Panc1 (cell line): ENCODE results near the gene LAMC3. TPM values are rescaled to one million over a fixed set of nuclear protein-coding genes. Genes with fewer than 3 reads are reported as not detected.

Experiments
- ATAC-seq: fragments of 200-7000 bp; cut with Tn5 transposase; 2 replicates; pipeline ENCODE4 v1.9.1; 2020; ENCODE audit warnings: mild to moderate bottlenecking, moderate library complexity
- BruUV-seq: library from RNA; stranded (reverse); fragments of 400-500 nt; replicated peaks from 2 replicates; lab custom pipeline; 2021; lab: Mats Ljungman, UMichigan
- CTCF ChIA-PET: fragments of 300-600 bp; sonication (Branson Sonifier 250); formaldehyde crosslinking; loops from one replicate; lab custom pipeline; 2022; ENCODE audit warnings: antibody characterized with exemption; lab: Charles Lee
- POLR2A ChIA-PET: fragments of 300-600 bp; sonication (Branson Sonifier 250); formaldehyde crosslinking; loops from one replicate; lab custom pipeline; 2022; ENCODE audit warnings: antibody characterized with exemption; lab: Charles Lee
- DNase-seq: peaks from one replicate; pipeline ENCODE4 v3.0.0-alpha.2; 2010; ENCODE audit warnings: low read depth, low spot score
- H3K27ac ChIP-seq: 2 replicates; pipeline ENCODE4 v1.5.1; 2011; ENCODE audit warnings: mild to moderate bottlenecking, low read length, inconsistent platforms
- H3K27me3 ChIP-seq: fragments of 200-500 bp; sonication (Bioruptor generic); 2 replicates; pipeline ENCODE4 v1.6.0; 2014; ENCODE audit warnings: low read length, inconsistent platforms; ENCODE audit not compliant: control insufficient read depth, insufficient read depth
- H3K36me3 ChIP-seq: fragments of 200-500 bp; sonication (Bioruptor generic); 2 replicates; pipeline ENCODE4 v1.5.1; 2014; ENCODE audit warnings: inconsistent platforms, mild to moderate bottlenecking, low read length, moderate library complexity; ENCODE audit not compliant: control insufficient read depth, insufficient read depth
- H3K4me1 ChIP-seq: 2 replicates; pipeline ENCODE4 v1.5.1; 2011; ENCODE audit warnings: inconsistent platforms, mild to moderate bottlenecking, low read length, moderate library complexity; ENCODE audit not compliant: control insufficient read depth, insufficient read depth
- H3K4me3 ChIP-seq, 2 experiments: 2 replicates each; pipeline ENCODE4 v1.5.1; 2011 to 2012; ENCODE audit warnings: low read depth in 2 of 2, low read length in 2 of 2, mild to moderate bottlenecking in 2 of 2, inconsistent platforms in 1 of 2, moderate library complexity in 1 of 2
- H3K9me3 ChIP-seq: fragments of 200-500 bp; sonication (Bioruptor generic); 2 replicates; pipeline ENCODE4 v1.5.1; 2014; ENCODE audit warnings: low read depth, mild to moderate bottlenecking, inconsistent platforms, low read length, moderate library complexity; ENCODE audit not compliant: control insufficient read depth, insufficient read depth
- POLR2AphosphoS5 ChIP-seq: IDR thresholded peaks from 2 replicates; pipeline ENCODE4 v1.6.1; 2012; ENCODE audit warnings: mild to moderate bottlenecking, low read depth, low read length, moderate library complexity
- SIN3A ChIP-seq: IDR thresholded peaks from 2 replicates; pipeline ENCODE4 v1.6.1; 2012; ENCODE audit warnings: low read depth, mild to moderate bottlenecking, low read length, moderate library complexity, borderline replicate concordance; ENCODE audit not compliant: insufficient read depth
- TCF7L2 ChIP-seq: IDR thresholded peaks from 2 replicates; pipeline ENCODE4 v1.6.1; 2011; ENCODE audit warnings: mild to moderate bottlenecking, low read depth, low read length, inconsistent platforms
- in situ Hi-C: cut with HindIII; loops from 2 replicates; pipeline ENCODE4 v1.10.0; 2016; ENCODE audit warnings: low sequenced_read_pairs, low pct_unique_long_range_greater_than_20kb
- intact Hi-C: fragments of 100-400 bp; cut with micrococcal nuclease; formaldehyde crosslinking; loops from one replicate; pipeline ENCODE4 v1.10.0; 2022; ENCODE audit not compliant: unreplicated experiment
- total RNA-seq: library from RNA; stranded (reverse); gene quantifications from one replicate; pipeline ENCODE4 v1.2.1, GENCODE V29; 2021; ENCODE audit not compliant: unreplicated experiment
- TF ChIP-seq, protein P1 (sequence below): fragments of 450-650 bp; IDR thresholded peaks from 2 replicates; pipeline ENCODE4 v1.5.1; 2017; ENCODE audit warnings: mild to moderate bottlenecking
- TF ChIP-seq, protein P2 (sequence below), 2 experiments: IDR thresholded peaks; 2 replicates each; pipeline ENCODE4 v1.6.1; 2011 to 2012; ENCODE audit warnings: low read depth in 2 of 2, control low read depth in 1 of 2, low read length in 1 of 2, mild to moderate bottlenecking in 1 of 2, moderate library complexity in 1 of 2; ENCODE audit not compliant: insufficient read depth in 1 of 2

LAMC3 gene
- total RNA-seq, 1 experiment from 2014 or later: 16.4 TPM

DNA sequence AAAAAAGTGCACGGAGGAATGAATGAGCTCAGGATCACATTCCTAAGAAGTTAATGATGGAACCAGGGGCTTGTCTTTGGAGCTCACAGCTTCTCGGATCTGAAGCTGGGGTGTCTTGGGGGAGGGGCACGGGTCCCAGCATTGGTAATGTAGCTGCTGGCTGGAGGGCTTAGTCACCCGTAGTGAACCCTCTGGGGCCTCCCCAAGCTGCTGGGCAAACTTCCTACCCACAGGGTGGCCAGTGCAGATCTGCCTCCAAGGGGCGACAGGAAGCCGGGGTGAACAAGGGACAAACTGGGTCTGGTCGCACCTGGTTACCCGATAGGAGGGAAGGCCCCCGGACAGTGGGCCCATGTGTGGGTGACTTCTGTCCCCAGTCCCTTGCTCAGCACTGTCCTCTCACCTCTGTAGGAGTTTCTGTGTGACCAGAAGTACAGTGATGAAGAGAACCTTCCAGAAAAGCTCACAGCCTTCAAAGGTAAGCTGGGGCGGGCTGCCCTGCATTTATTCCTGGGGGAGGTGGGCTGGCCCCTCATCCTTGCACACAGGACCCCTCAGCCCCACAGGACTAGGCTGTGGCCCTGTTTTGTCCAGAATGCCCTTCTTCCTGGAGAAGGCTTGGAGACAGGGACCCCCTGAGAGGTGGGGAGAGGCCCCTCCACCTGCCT, 102.3 kb downstream of the LAMC3 start:
- ChIA-PET CTCF (interaction anchor here (0.6 to 0.7 kb wide), 2 partner anchors 49 to 165 kb away, joined by 4 to 5 read pairs; partner anchors contain the start of gene FAM78A), POLR2A (interaction anchor here (0.6 kb wide), 1 partner anchor 497 kb away, joined by 3 read pairs; no protein-coding TSS in a partner anchor)
- intact Hi-C loops: no loop called here
- Histone ChIP-seq H3K27ac (no peak overlapping the region), H3K4me3 (no peak overlapping the region), H3K9me3 (no peaks in the 10 kb centered on the region), H3K4me1 (no peaks in the 10 kb centered on the region), H3K36me3 (no peaks in the 10 kb centered on the region), H3K27me3 (no peaks in the 10 kb centered on the region)
- DNase-seq (no peak), ATAC-seq (no peak)
- TF ChIP-seq, protein P1, sequence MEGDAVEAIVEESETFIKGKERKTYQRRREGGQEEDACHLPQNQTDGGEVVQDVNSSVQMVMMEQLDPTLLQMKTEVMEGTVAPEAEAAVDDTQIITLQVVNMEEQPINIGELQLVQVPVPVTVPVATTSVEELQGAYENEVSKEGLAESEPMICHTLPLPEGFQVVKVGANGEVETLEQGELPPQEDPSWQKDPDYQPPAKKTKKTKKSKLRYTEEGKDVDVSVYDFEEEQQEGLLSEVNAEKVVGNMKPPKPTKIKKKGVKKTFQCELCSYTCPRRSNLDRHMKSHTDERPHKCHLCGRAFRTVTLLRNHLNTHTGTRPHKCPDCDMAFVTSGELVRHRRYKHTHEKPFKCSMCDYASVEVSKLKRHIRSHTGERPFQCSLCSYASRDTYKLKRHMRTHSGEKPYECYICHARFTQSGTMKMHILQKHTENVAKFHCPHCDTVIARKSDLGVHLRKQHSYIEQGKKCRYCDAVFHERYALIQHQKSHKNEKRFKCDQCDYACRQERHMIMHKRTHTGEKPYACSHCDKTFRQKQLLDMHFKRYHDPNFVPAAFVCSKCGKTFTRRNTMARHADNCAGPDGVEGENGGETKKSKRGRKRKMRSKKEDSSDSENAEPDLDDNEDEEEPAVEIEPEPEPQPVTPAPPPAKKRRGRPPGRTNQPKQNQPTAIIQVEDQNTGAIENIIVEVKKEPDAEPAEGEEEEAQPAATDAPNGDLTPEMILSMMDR: no peak
- TF ChIP-seq TCF7L2 (no peak), POLR2AphosphoS5 (no peak), SIN3A (no peak)
- TF ChIP-seq, protein P2, sequence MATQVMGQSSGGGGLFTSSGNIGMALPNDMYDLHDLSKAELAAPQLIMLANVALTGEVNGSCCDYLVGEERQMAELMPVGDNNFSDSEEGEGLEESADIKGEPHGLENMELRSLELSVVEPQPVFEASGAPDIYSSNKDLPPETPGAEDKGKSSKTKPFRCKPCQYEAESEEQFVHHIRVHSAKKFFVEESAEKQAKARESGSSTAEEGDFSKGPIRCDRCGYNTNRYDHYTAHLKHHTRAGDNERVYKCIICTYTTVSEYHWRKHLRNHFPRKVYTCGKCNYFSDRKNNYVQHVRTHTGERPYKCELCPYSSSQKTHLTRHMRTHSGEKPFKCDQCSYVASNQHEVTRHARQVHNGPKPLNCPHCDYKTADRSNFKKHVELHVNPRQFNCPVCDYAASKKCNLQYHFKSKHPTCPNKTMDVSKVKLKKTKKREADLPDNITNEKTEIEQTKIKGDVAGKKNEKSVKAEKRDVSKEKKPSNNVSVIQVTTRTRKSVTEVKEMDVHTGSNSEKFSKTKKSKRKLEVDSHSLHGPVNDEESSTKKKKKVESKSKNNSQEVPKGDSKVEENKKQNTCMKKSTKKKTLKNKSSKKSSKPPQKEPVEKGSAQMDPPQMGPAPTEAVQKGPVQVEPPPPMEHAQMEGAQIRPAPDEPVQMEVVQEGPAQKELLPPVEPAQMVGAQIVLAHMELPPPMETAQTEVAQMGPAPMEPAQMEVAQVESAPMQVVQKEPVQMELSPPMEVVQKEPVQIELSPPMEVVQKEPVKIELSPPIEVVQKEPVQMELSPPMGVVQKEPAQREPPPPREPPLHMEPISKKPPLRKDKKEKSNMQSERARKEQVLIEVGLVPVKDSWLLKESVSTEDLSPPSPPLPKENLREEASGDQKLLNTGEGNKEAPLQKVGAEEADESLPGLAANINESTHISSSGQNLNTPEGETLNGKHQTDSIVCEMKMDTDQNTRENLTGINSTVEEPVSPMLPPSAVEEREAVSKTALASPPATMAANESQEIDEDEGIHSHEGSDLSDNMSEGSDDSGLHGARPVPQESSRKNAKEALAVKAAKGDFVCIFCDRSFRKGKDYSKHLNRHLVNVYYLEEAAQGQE (IDR thresholded peaks at IDR 0.05; ENCODE audit: insufficient read depth in 1 of 2, low read depth in 2 of 2, low read length in 1 of 2): no peak
- in situ Hi-C loops: no loop called here
- no TSS peak for BruUV-seq

DNA sequence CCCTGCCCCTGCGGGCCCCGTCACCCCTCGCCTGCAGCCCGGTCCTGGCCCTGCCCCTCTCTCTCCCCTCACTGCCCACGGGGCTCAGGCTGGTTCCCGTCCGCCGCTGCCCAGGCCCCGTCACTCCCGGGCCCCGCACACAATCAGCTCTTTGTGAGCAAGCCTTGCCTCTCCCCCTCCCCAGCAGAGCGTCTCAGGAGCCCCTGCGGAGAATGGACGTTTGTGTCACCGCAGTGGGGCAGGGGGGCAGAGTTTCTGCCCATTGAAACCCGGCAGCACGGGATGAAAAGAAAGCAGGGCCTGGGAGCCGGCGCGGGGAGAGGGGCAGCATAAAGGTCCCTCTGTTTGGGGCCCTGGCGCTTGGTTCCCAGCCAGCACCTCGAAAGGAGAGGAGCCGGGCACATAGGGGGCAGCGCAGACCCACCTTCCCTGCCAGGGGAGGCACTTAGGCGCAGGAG, 102.9 kb downstream of the LAMC3 start:
- Histone ChIP-seq H3K36me3 (no peaks in the 10 kb centered on the region), H3K27ac (no peak overlapping the region), H3K4me3 (no peak overlapping the region), H3K27me3 (no peaks in the 10 kb centered on the region), H3K4me1 (no peaks in the 10 kb centered on the region), H3K9me3 (no peaks in the 10 kb centered on the region)
- in situ Hi-C loops: no loop called here
- DNase-seq: no peak
- ChIA-PET POLR2A (no interaction called here), CTCF (interaction anchor here (0.6 kb wide), 1 partner anchor 49 kb away, joined by 5 read pairs; no protein-coding TSS in a partner anchor)
- no peak for ATAC-seq
- intact Hi-C loops: no loop called here
- TF ChIP-seq, protein P2 (IDR thresholded peaks at IDR 0.05; ENCODE audit: insufficient read depth in 1 of 2, low read depth in 2 of 2, low read length in 1 of 2): no peak
- TF ChIP-seq, protein P1: no peak
- no peak for TF ChIP-seq POLR2AphosphoS5
- no peak for TF ChIP-seq SIN3A
- TF ChIP-seq TCF7L2: no peak
- BruUV-seq: no TSS peak
